ENCODE data around the gene GZMB.
"Not testable (repeated sequence)": the region's sequence is repeated elsewhere in the genome, so short reads cannot be mapped to it uniquely, and the experiment has no call there.

The GZMB gene

DNA sequence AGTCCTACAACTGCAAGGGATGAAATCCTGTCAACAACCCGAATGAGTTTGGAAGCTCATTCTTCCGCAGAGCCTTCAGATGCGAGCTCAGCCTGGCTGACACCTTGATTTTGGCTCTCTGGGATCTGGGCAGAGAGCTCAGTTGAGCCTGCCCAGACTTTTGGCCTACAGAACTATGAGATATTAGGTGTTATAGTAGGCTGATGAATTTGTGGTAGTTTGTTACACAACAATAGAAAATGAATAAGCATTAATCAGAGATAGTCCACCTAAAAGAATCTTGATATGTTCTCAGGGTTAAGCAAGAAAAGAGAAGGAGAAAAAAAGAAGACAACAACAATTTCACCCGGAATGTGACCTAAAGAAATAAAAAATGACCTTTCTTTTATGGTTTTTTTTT is 30.4 kb upstream of the GZMB start:
- no peak overlapping the region for H2BK12ac ChIP-seq (ENCODE audit: low read length in 2 of 2)
- H4K91ac ChIP-seq (ENCODE audit: low read length), result no peak overlapping the region
- H3K4me1 ChIP-seq (ENCODE audit: control insufficient read depth, insufficient read depth, low read depth, low read length), result no peaks in the 10 kb centered on the region
- WGBS, result 64% methylated on average over 3 of the region's 4 CpGs
- H3K4me3 ChIP-seq (ENCODE audit: insufficient read depth in 1 of 2, low read depth in 1 of 2, low read length in 2 of 2), result no peak overlapping the region
- H3K4ac ChIP-seq (ENCODE audit: low read depth in 1 of 2, low read length in 2 of 2), result no peak overlapping the region
- H4K8ac ChIP-seq (ENCODE audit: low read length), result no peak overlapping the region
- H3K27ac ChIP-seq (ENCODE audit: low read length, poor library complexity, severe bottlenecking), result no peak overlapping the region
- H3K36me3 ChIP-seq (ENCODE audit: control insufficient read depth in 1 of 2, insufficient read depth in 2 of 2, low read depth in 1 of 2, low read length in 2 of 2), result no peaks in the 10 kb centered on the region
- no peak overlapping the region for H2BK15ac ChIP-seq (ENCODE audit: low read depth, poor library complexity, severe bottlenecking)
- no peak overlapping the region for H3K14ac ChIP-seq (ENCODE audit: low read length in 2 of 2)
- H2AK5ac ChIP-seq (ENCODE audit: low read length, severe bottlenecking), result no peak overlapping the region
- no peak overlapping the region for H2AFZ ChIP-seq (ENCODE audit: low read depth, low read length)
- H3K23ac ChIP-seq (ENCODE audit: low read length in 2 of 2), result no peak overlapping the region
- H3K4me2 ChIP-seq (ENCODE audit: low read length, poor library complexity, severe bottlenecking), result no peak overlapping the region
- H3K18ac ChIP-seq (ENCODE audit: low read depth in 1 of 2, low read length in 2 of 2), result no peak overlapping the region
- no peak for DNase-seq
- no peaks in the 10 kb centered on the region for H3K79me1 ChIP-seq (replicated peaks; ENCODE audit: low read length, poor library complexity, severe bottlenecking)
- no peaks in the 10 kb centered on the region for H3K9me3 ChIP-seq (ENCODE audit: control insufficient read depth, low read length)
- no peak overlapping the region for H2BK5ac ChIP-seq (ENCODE audit: low read depth, low read length, poor library complexity, severe bottlenecking)
- no peak overlapping the region for H2BK120ac ChIP-seq (ENCODE audit: low read depth, low read length)
- no peak overlapping the region for H3K9ac ChIP-seq (ENCODE audit: low read length)
- H3K27me3 ChIP-seq (ENCODE audit: control insufficient read depth in 1 of 2, insufficient read depth in 1 of 2, low read length in 2 of 2), result no peaks in the 10 kb centered on the region

GRCh38 chr14:24662753-24663152 is 28.8 kb upstream of the GZMB start:
- Histone ChIP-seq H2BK15ac (ENCODE audit: low read depth, poor library complexity, severe bottlenecking) (no peak overlapping the region), H3K4me1 (ENCODE audit: control insufficient read depth, insufficient read depth, low read depth, low read length) (no peaks in the 10 kb centered on the region), H3K9ac (ENCODE audit: low read length) (no peak overlapping the region), H2AFZ (ENCODE audit: low read depth, low read length) (no peak overlapping the region), H3K27me3 (ENCODE audit: control insufficient read depth in 1 of 2, insufficient read depth in 1 of 2, low read length in 2 of 2) (no peaks in the 10 kb centered on the region), H2BK5ac (ENCODE audit: low read depth, low read length, poor library complexity, severe bottlenecking) (no peak overlapping the region), H3K23ac (ENCODE audit: low read length in 2 of 2) (no peak overlapping the region), H3K27ac (ENCODE audit: low read length, poor library complexity, severe bottlenecking) (no peak overlapping the region), H3K4me3 (ENCODE audit: insufficient read depth in 1 of 2, low read depth in 1 of 2, low read length in 2 of 2) (no peak overlapping the region), H3K9me3 (ENCODE audit: control insufficient read depth, low read length) (no peaks in the 10 kb centered on the region), H3K4ac (ENCODE audit: low read depth in 1 of 2, low read length in 2 of 2) (no peak overlapping the region), H4K8ac (ENCODE audit: low read length) (no peak overlapping the region), H3K79me1 (replicated peaks; ENCODE audit: low read length, poor library complexity, severe bottlenecking) (no peaks in the 10 kb centered on the region), H3K18ac (ENCODE audit: low read depth in 1 of 2, low read length in 2 of 2) (no peak overlapping the region), H3K4me2 (ENCODE audit: low read length, poor library complexity, severe bottlenecking) (no peak overlapping the region), H2AK5ac (ENCODE audit: low read length, severe bottlenecking) (no peak overlapping the region), H3K36me3 (ENCODE audit: control insufficient read depth in 1 of 2, insufficient read depth in 2 of 2, low read depth in 1 of 2, low read length in 2 of 2) (no peaks in the 10 kb centered on the region), H4K91ac (ENCODE audit: low read length) (no peak overlapping the region), H2BK12ac (ENCODE audit: low read length in 2 of 2) (no peak overlapping the region), H2BK120ac (ENCODE audit: low read depth, low read length) (no peak overlapping the region), H3K14ac (ENCODE audit: low read length in 2 of 2) (no peak overlapping the region)
- DNase-seq, result no peak
- WGBS, result 32% methylated on average over 4 of the region's 5 CpGs

- no peak overlapping the region for H2BK120ac ChIP-seq (ENCODE audit: low read depth, low read length)
- no peak overlapping the region for H2BK5ac ChIP-seq (ENCODE audit: low read depth, low read length, poor library complexity, severe bottlenecking)
- H3K4me2 ChIP-seq (ENCODE audit: low read length, poor library complexity, severe bottlenecking), result no peak overlapping the region
- H3K4me3 ChIP-seq (ENCODE audit: insufficient read depth in 1 of 2, low read depth in 1 of 2, low read length in 2 of 2), result no peak overlapping the region
- H2AK5ac ChIP-seq (ENCODE audit: low read length, severe bottlenecking), result no peak overlapping the region
- no peak overlapping the region for H3K9ac ChIP-seq (ENCODE audit: low read length)
- 66% methylated on average over 7 of the region's 9 CpGs for WGBS
- DNase-seq, result no peak
- H3K4me1 ChIP-seq (ENCODE audit: control insufficient read depth, insufficient read depth, low read depth, low read length), result no peaks in the 10 kb centered on the region
- H2BK15ac ChIP-seq (ENCODE audit: low read depth, poor library complexity, severe bottlenecking), result no peak overlapping the region
- no peak overlapping the region for H3K27ac ChIP-seq (ENCODE audit: low read length, poor library complexity, severe bottlenecking)
- H4K8ac ChIP-seq (ENCODE audit: low read length), result no peak overlapping the region
- H2BK12ac ChIP-seq (ENCODE audit: low read length in 2 of 2), result no peak overlapping the region
- no peaks in the 10 kb centered on the region for H3K79me1 ChIP-seq (replicated peaks; ENCODE audit: low read length, poor library complexity, severe bottlenecking)
- no peaks in the 10 kb centered on the region for H3K27me3 ChIP-seq (ENCODE audit: control insufficient read depth in 1 of 2, insufficient read depth in 1 of 2, low read length in 2 of 2)
- H3K14ac ChIP-seq (ENCODE audit: low read length in 2 of 2), result no peak overlapping the region
- no peaks in the 10 kb centered on the region for H3K36me3 ChIP-seq (ENCODE audit: control insufficient read depth in 1 of 2, insufficient read depth in 2 of 2, low read depth in 1 of 2, low read length in 2 of 2)
- no peaks in the 10 kb centered on the region for H3K9me3 ChIP-seq (ENCODE audit: control insufficient read depth, low read length)
- no peak overlapping the region for H3K23ac ChIP-seq (ENCODE audit: low read length in 2 of 2)
- H2AFZ ChIP-seq (ENCODE audit: low read depth, low read length), result no peak overlapping the region
- no peak overlapping the region for H3K4ac ChIP-seq (ENCODE audit: low read depth in 1 of 2, low read length in 2 of 2)
- no peak overlapping the region for H3K18ac ChIP-seq (ENCODE audit: low read depth in 1 of 2, low read length in 2 of 2)
- H4K91ac ChIP-seq (ENCODE audit: low read length), result no peak overlapping the region
Observed at GRCh38 chr14:24659916-24660570, 26.1 kb upstream of the GZMB start.

GRCh38 chr14:24648361-24648760 is 14.4 kb upstream of the GZMB start:
- not testable (repeated sequence) for H3K27ac ChIP-seq (ENCODE audit: low read length, poor library complexity, severe bottlenecking); H2BK5ac ChIP-seq (ENCODE audit: low read depth, low read length, poor library complexity, severe bottlenecking); H3K4me2 ChIP-seq (ENCODE audit: low read length, poor library complexity, severe bottlenecking); H3K14ac ChIP-seq (ENCODE audit: low read length in 2 of 2); H3K9ac ChIP-seq (ENCODE audit: low read length); H2AFZ ChIP-seq (ENCODE audit: low read depth, low read length); H3K36me3 ChIP-seq (ENCODE audit: control insufficient read depth in 1 of 2, insufficient read depth in 2 of 2, low read depth in 1 of 2, low read length in 2 of 2); H3K23ac ChIP-seq (ENCODE audit: low read length in 2 of 2); H3K18ac ChIP-seq (ENCODE audit: low read depth in 1 of 2, low read length in 2 of 2); H3K4ac ChIP-seq (ENCODE audit: low read depth in 1 of 2, low read length in 2 of 2); H3K4me3 ChIP-seq (ENCODE audit: insufficient read depth in 1 of 2, low read depth in 1 of 2, low read length in 2 of 2); H4K91ac ChIP-seq (ENCODE audit: low read length); H3K4me1 ChIP-seq (ENCODE audit: control insufficient read depth, insufficient read depth, low read depth, low read length); DNase-seq; H2AK5ac ChIP-seq (ENCODE audit: low read length, severe bottlenecking); H3K9me3 ChIP-seq (ENCODE audit: control insufficient read depth, low read length); H2BK120ac ChIP-seq (ENCODE audit: low read depth, low read length); H3K79me1 ChIP-seq (replicated peaks; ENCODE audit: low read length, poor library complexity, severe bottlenecking); H2BK15ac ChIP-seq (ENCODE audit: low read depth, poor library complexity, severe bottlenecking); H2BK12ac ChIP-seq (ENCODE audit: low read length in 2 of 2); H3K27me3 ChIP-seq (ENCODE audit: control insufficient read depth in 1 of 2, insufficient read depth in 1 of 2, low read length in 2 of 2); H4K8ac ChIP-seq (ENCODE audit: low read length)
- WGBS, result 20% methylated on average over 1 of the region's 1 CpG
